ENCODE measurements around the gene PRPF31. TPM values are rescaled to one million over a fixed set of nuclear protein-coding genes. Genes with fewer than 3 reads are reported as not detected.
"Not testable (repeated sequence)": the region's sequence is repeated elsewhere in the genome, so short reads cannot be mapped to it uniquely, and the experiment has no call there.

PRPF31 gene
- total RNA-seq, 1 experiment from 2014 or later = 106 TPM

DNA sequence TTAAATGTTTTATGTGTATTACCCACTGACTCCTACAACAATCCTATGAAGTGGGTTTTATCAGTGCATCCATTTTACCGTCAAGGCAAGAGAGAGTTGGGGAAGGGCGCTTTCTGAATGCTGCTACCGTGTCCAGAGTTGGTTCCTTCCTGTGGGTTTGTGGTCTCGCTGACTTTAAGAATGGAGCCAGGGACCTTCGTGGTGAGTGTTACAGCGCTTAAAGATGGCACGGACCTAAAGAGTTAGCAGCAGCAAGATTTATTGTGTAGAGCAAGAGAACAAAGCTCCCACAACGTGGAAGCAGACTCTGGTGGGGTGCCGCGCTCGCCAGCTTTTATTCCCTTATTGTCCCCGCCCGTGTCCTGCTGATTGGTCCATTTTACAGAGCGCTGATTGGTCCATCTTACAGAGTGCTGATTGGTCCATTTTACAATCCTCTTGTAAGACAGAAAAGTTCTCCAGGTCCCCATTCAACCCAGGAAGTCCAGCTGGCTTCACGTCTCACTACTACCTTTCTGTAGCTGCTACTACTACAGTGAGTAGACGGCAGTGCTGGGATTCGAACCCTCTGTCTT is 21.0 kb upstream of the PRPF31 start:
- no peak for DNase-seq
- H3K27ac Mint-ChIP-seq (ENCODE audit: unreplicated experiment) = no peak overlapping the region
- peaks cover 14% of the 10 kb centered on the region for H3K4me1 Mint-ChIP-seq (ENCODE audit: low read depth, unreplicated experiment)
- intact Hi-C loops (cut with micrococcal nuclease; ENCODE audit: unreplicated experiment) = loop anchor here (10.0 kb wide), 1 partner anchor 290 kb away; no protein-coding TSS in a partner anchor
- H3K9me3 Mint-ChIP-seq (ENCODE audit: low read depth, unreplicated experiment) = no peaks in the 10 kb centered on the region
- no peak for TF ChIP-seq CTCF (IDR thresholded peaks at IDR 0.05; ENCODE audit: unreplicated experiment)
- H3K36me3 Mint-ChIP-seq (ENCODE audit: insufficient read depth, unreplicated experiment) = peaks cover 13% of the 10 kb centered on the region
- no TSS peak for BruUV-seq (replicated peaks)
- CTCF ChIA-PET = no interaction called here
- no peak overlapping the region for H3K4me3 Mint-ChIP-seq (ENCODE audit: low read depth, unreplicated experiment)
- H3K27me3 Mint-ChIP-seq (ENCODE audit: unreplicated experiment) = peaks cover 33% of the 10 kb centered on the region

DNA sequence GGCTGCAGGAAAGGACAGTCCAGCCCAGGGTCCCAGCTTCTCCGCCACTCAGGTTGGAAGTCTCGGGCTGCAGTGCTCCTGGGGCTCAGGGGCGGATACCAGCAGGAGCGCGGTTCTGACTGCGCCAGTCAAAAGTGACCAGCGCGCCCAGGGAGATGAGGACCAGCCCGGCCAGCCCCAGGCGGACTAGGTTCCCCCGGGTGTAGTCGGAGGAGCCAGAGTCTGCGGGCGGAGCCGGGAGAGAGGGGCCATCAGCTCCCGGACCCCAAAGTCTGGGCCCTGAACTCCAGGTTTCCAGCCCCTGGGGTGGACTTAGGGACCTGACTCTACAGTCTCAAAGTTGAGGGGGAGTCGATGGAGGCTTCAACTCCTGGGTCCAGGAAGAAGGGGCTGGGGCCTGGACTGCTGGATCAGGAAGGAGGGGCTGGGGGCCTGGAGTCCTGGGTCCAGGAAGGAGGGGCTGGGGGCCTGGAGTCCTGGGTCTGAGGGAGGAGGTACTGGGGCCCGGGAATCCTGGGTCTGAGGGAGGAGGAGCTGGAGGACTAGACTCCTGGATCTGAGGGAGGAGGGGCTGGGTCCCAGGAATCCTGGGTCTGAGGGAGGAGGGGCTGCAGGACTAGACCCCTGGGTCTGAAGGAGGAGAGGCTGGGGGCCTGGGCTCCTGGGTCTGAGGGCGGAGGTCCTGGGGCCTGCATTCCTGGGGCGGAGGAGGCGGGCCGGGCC is 20.3 kb upstream of the PRPF31 start:
- Mint-ChIP-seq H3K4me3 (ENCODE audit: low read depth, unreplicated experiment) (peak overlapping the region; percentile 64), H3K9me3 (ENCODE audit: low read depth, unreplicated experiment) (no peaks in the 10 kb centered on the region), H3K4me1 (ENCODE audit: low read depth, unreplicated experiment) (peaks cover 14% of the 10 kb centered on the region), H3K27me3 (ENCODE audit: unreplicated experiment) (peaks cover 31% of the 10 kb centered on the region), H3K27ac (ENCODE audit: unreplicated experiment) (no peak overlapping the region), H3K36me3 (ENCODE audit: insufficient read depth, unreplicated experiment) (peaks cover 13% of the 10 kb centered on the region)
- CTCF ChIA-PET = no interaction called here
- TF ChIP-seq CTCF (IDR thresholded peaks at IDR 0.05; ENCODE audit: unreplicated experiment) = no peak
- intact Hi-C loops (cut with micrococcal nuclease; ENCODE audit: unreplicated experiment) = loop anchor here (10.0 kb wide), 1 partner anchor 290 kb away; no protein-coding TSS in a partner anchor
- no TSS peak for BruUV-seq (replicated peaks)
- DNase-seq = no peak

- not testable (repeated sequence) for BruUV-seq (replicated peaks); H3K9me3 Mint-ChIP-seq (ENCODE audit: low read depth, unreplicated experiment)
- H3K27me3 Mint-ChIP-seq (ENCODE audit: unreplicated experiment) = peaks cover 31% of the 10 kb centered on the region
- peaks cover 13% of the 10 kb centered on the region for H3K36me3 Mint-ChIP-seq (ENCODE audit: insufficient read depth, unreplicated experiment)
- DNase-seq = peak; percentile 66
- intact Hi-C loops (cut with micrococcal nuclease; ENCODE audit: unreplicated experiment) = loop anchor here (10.0 kb wide), 1 partner anchor 291 kb away; no protein-coding TSS in a partner anchor
- H3K27ac Mint-ChIP-seq (ENCODE audit: unreplicated experiment) = peak overlapping the region; percentile 24
- H3K4me3 Mint-ChIP-seq (ENCODE audit: low read depth, unreplicated experiment) = peak overlapping the region; percentile 64
- CTCF ChIA-PET = interaction anchor here (0.6 kb wide), 1 partner anchor 243 kb away, joined by 8 read pairs; no protein-coding TSS in a partner anchor
- peaks cover 14% of the 10 kb centered on the region for H3K4me1 Mint-ChIP-seq (ENCODE audit: low read depth, unreplicated experiment)
Observed at GRCh38 chr19:54095859-54096616, 19.5 kb upstream of the PRPF31 start.

- Mint-ChIP-seq H3K27me3 (ENCODE audit: unreplicated experiment) (peaks cover 31% of the 10 kb centered on the region), H3K36me3 (ENCODE audit: insufficient read depth, unreplicated experiment) (peaks cover 13% of the 10 kb centered on the region), H3K4me3 (ENCODE audit: low read depth, unreplicated experiment) (peak overlapping the region; percentile 64), H3K9me3 (ENCODE audit: low read depth, unreplicated experiment) (no peaks in the 10 kb centered on the region), H3K27ac (ENCODE audit: unreplicated experiment) (peak overlapping the region; percentile 24), H3K4me1 (ENCODE audit: low read depth, unreplicated experiment) (peaks cover 14% of the 10 kb centered on the region)
- no TSS peak for BruUV-seq (replicated peaks)
- peak; percentile 22 for DNase-seq
- intact Hi-C loops (cut with micrococcal nuclease; ENCODE audit: unreplicated experiment) = loop anchor here (10.0 kb wide), 1 partner anchor 292 kb away; no protein-coding TSS in a partner anchor
- CTCF ChIA-PET = interaction anchor here (0.6 to 1.2 kb wide), 3 partner anchors 180 to 243 kb away, joined by 3 to 8 read pairs (median 3); no protein-coding TSS in a partner anchor
- no peak for TF ChIP-seq CTCF (IDR thresholded peaks at IDR 0.05; ENCODE audit: unreplicated experiment)
Observed at GRCh38 chr19:54096617-54097106, 18.9 kb upstream of the PRPF31 start.

Data from Calu3 (cell line).